Bronchial smooth muscle cell (primary cell): Measurements from ENCODE around the gene CDK7. TPM values are rescaled to one million over a fixed set of nuclear protein-coding genes. Genes with fewer than 3 reads are reported as not detected.

Experiments used
- total RNA-seq: library from RNA; depleted of rRNA; stranded (reverse); fragments of >200 nt; gene quantifications from 2 replicates; pipeline ENCODE4 v1.2.1, GENCODE V29; 2014

Gene CDK7
- total RNA-seq, result 34.5 and 70.5 TPM in 2 replicates

GRCh38 chr5:69234457-69235268 lies at the start of gene CDK7:
TSS of gene CDK7 (plus strand) at chr5:69234886. CDS start at chr5:69234976, 90 bp downstream.

GRCh38 chr5:69189162-69190086 lies 45.3 kb upstream of the CDK7 start, which contains the start of gene CENPH:
TSS of gene CENPH (plus strand) at chr5:69189583. CDS start at chr5:69189635, 52 bp downstream.

Other genes starting within 250 kb of the CDK7 start
- gene SLC30A5, start 140.9 kb upstream of the CDK7 start, total RNA-seq, result 65.1 and 66.0 TPM in 2 replicates
- 9.5 and 40.0 TPM in 2 replicates for gene CCNB1, start 67.7 kb upstream of the CDK7 start, total RNA-seq
- gene CENPH, start 45.3 kb upstream of the CDK7 start, total RNA-seq, result 2.1 and 9.9 TPM in 2 replicates
- gene CCDC125, start 97.9 kb downstream of the CDK7 start, total RNA-seq, result 2.3 and 4.9 TPM in 2 replicates
- gene AK6, start 134.6 kb downstream of the CDK7 start, total RNA-seq, result 43.0 and 54.5 TPM in 2 replicates
- 54.8 and 75.8 TPM in 2 replicates for gene TAF9, start 134.6 kb downstream of the CDK7 start, total RNA-seq
- 11.6 and 15.1 TPM in 2 replicates for gene RAD17, start 134.9 kb downstream of the CDK7 start, total RNA-seq
- 0.16 and 0.26 TPM in 2 replicates for gene MARVELD2, start 180.2 kb downstream of the CDK7 start, total RNA-seq